ENCODE results near the gene GDNF.

DNA sequence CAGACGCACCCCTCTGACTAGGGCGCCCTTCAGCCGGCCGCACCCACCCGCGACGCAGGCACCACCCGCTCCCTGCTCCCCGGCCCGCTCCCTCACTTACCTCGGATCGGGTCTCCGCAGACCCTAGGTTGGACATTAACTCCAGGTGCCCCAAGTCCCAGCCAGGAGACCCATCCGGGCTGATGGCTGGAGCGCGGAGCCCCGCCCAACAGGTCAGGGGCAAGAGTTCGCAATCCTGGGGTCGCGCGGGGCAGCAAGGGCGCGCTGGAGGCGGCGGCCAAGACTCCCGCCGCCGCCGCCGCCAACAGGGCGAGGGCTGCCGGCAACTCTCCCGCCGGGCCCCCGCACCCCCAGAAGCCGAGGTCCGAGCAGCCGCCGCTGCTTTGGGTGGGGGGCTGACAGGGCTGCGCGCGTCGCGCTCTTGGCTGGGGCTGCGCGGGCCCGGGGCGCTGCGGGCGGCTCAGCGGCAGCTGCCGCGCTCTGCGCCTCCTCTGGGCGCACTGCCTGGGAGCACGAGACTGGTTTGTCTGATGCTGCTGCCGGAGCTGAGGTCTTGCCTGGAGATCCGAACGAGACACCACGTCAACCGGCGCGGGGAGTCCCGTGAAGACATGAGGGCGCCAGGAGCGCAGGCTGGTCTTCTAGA is at the start of gene GDNF:
- no peak for TF ChIP-seq EP300 (IDR thresholded peaks at IDR 0.05)
- TF ChIP-seq, protein P1, sequence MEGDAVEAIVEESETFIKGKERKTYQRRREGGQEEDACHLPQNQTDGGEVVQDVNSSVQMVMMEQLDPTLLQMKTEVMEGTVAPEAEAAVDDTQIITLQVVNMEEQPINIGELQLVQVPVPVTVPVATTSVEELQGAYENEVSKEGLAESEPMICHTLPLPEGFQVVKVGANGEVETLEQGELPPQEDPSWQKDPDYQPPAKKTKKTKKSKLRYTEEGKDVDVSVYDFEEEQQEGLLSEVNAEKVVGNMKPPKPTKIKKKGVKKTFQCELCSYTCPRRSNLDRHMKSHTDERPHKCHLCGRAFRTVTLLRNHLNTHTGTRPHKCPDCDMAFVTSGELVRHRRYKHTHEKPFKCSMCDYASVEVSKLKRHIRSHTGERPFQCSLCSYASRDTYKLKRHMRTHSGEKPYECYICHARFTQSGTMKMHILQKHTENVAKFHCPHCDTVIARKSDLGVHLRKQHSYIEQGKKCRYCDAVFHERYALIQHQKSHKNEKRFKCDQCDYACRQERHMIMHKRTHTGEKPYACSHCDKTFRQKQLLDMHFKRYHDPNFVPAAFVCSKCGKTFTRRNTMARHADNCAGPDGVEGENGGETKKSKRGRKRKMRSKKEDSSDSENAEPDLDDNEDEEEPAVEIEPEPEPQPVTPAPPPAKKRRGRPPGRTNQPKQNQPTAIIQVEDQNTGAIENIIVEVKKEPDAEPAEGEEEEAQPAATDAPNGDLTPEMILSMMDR (IDR thresholded peaks at IDR 0.05), result no peak
- no peak for TF ChIP-seq POLR2A (IDR thresholded peaks at IDR 0.05)

All from tibial nerve (tissue), 4 donors.